ENCODE data around the gene RBM5. TPM values are rescaled to one million over a fixed set of nuclear protein-coding genes. Genes with fewer than 3 reads are reported as not detected.

RBM5 gene
- polyA plus RNA-seq, 3 donors: 250 to 390 (median 367) TPM

- DNase-seq: no peak
Observed at GRCh38 chr3:50135964-50136363, 47.2 kb downstream of the RBM5 start.

DNA sequence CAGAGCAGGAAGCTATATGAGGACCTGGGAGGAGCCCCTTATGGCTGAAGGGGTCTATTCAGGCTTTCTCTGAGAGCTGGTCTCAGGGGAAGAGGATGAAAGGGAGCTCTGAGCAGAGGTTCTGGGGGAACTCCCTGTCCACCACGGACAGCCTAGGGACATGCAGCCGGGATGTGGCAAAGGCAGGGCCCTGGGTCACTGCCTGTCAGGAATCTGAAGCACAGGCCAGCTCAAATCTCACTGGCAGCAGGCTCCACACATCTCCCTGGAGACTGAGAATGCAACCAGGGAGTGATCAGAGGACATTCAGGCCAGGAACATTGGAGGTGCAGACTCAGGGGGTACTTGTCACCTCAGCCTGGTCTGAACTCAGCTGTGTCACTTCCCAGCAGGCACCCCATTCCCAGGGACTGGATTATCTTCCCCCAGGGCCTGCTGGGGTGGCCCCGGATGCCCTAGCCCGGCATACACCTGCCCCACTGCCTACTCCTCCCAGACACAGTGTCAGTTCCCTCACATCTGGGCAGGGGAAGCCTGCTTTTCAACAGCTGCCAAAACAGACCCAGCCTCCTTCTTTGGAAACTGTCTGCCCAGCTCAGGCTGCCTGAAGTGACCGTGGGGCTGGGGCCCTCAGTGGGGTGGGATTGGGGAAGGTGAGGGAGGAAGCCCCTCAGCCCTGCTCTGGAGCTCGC is 48.1 kb downstream of the RBM5 start:
- peak; percentile 80 for DNase-seq

DNA sequence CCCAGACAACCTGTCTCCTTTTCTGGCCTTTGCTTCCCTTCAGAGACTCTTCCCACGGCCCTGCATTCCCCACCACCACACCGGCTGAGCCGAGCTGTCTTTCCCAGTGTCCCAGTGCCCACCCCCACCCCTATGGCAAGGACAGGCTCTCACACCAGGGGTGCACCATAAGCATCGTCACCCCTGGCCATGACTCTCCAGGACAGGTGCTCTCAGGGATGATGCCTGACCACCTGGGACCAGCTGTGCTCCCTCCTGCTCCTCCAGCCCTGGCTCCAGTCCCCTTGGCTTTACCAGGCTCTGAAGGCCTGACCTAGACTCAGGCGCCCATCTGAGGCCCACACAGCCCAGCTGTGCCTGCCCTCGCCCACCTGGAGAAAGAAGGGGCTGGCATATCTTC is 48.8 kb downstream of the RBM5 start:
- DNase-seq: no peak

DNA sequence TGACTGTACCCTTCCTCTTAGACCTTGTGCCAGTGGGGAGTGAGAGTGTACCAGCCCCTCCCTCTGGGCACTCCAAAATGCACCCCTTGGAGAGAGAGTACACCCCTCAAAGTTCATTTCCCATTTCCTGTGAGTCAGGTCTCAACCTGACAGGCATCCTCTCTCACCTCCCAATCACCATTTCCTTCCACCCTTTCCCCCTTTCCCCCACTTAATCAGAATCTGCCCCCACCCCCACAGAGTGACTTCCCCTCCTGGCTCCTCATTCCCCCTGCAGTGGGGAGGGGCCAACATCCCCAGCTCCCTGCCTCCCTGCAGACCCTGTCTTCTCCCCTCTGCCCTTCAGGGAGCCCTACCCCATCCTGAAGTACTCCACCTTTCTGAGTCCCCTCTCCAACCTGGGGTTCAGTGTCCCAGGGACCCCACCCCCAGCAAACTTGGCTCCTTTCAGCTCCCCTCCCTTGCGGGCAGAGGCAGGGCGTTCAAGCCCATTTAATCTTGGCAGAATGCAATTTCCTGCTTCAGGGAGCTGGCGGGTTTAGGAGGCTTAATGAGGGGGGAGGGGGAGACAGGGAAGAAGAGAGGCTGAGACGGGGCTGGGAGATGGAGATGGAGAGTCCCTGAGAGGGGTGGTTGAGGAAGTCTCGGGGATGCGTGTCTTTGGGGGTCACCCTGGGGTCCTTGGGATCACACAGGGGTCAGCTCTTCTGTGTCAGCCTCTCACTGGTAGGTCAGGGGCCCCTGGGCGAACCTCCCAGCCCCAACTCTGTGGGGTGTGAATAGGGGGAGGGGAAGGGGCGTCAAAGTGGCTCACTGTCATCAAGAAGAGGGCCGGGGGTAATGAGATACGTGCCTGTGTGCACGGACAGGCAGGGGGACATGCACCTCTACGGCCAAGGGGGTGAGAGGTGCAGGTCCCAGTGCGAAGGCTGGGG is 49.8 kb downstream of the RBM5 start:
- DNase-seq: peak; percentile 78

- no peak for DNase-seq
Observed at GRCh38 chr3:50139308-50139707, 50.6 kb downstream of the RBM5 start.

DNA sequence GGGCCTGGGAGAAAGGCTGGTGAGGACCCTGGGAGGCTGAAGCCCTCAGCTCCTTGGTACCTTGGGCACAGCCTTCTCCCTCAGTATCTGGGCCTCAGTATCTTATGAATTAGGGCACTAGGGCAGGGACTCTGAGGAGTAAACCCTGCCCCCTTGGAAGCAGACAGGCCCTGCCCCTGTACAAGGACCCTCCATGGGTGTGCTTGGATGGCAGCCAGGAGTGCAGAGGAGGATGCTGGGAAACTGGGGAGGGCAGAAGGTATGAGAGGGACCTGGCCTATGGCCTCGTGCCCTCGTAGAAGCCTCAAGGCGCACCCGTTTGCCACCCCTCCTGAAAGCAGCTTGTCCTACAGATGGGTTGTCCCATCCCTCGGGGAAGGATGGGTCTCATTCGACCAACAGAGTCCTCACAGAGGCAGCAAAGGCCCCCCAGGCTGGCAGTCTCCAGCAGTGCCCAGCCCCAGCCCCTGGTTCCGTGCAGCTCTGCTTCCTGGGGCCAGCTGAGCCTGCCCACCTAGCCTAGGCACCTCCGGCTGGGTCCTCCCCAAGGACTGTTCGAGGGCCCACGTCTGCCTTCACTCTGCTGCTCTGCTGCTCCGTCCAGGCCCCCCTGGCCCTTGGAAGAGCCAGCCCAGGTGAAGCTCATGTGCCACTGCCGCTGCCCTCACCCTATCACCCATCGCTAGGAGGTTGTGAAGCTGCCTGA is 51.2 kb downstream of the RBM5 start:
- DNase-seq: no peak

DNA sequence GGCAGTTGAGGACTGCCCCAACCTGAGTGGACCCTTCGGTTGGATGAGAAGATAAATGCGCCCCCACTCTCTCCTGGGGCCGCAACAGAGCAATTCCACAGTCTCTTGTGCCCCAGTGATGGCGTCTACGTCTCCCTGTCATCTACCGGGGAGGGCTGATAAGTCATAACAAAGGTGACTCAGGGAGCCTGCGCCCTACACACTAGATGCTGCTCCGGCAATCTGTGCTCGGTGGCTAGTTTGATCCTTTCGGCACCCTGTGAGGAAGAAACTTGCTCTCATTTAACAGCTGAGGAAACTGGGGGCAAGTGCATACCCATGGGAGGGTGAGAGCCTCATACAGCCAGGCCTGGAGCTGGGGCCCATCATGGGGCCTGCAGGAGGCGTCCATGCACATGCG is 52.3 kb downstream of the RBM5 start:
- no peak for DNase-seq

- DNase-seq: no peak
Observed at GRCh38 chr3:50146316-50146901, 57.7 kb downstream of the RBM5 start.

DNA sequence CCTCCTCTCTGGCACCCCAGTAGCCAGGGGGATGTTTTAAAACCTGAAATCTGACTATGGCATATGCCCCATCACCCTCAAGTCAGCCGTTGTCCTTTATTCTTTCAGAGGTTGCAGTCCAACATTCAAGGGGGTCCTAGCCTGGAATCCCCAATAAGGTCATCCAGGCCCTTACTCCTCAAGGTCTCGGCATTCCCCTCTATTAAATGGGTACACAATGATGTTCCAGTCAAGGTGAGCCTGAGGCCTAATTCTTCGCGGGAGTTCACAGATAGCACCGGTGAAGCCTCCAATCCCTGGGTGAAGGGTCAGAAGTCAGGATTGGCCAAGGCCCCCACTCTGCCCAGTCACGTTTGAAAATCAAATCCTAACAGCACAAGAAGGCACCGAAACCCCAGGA is 58.3 kb downstream of the RBM5 start:
- no peak for DNase-seq

DNA sequence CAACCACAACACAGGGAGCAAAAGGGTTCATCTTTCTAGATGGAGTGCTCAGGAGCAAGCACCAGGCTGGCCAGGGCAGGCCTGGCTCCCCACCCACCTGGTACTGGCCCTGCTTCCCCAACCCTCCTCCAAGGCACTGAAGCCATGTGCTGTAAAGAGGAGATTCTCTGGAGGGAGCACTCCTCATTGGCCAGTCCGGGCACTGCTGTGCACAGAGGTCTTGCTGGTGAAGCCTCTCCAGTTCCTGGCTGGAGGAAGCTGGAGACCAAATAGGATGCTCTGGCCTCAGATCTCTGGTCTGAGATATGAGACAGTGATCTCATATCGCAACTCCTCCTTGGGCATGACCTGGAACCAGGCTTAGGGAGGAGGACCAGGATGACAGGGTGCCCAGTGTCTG is 58.7 kb downstream of the RBM5 start:
- DNase-seq: no peak

GRCh38 chr3:50147861-50148260 is 59.1 kb downstream of the RBM5 start:
- DNase-seq: no peak

DNA sequence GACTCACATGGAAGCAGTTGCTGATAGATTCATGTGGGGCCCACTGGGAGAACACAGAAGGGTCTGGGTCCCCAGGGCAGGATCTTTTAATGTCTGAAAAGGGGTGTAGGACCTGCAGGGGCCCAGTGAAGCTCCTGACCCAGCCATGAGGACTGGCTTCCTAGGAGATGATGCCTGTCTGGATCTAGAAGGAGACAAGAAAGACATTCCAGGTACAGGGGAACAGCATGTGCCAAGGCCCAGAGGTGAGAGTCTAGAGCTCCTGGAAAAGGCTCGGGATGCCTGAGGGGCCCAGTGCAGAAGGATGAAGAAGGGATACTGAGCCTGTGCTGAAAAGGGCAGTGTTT is 61.7 kb downstream of the RBM5 start:
- no peak for DNase-seq

DNA sequence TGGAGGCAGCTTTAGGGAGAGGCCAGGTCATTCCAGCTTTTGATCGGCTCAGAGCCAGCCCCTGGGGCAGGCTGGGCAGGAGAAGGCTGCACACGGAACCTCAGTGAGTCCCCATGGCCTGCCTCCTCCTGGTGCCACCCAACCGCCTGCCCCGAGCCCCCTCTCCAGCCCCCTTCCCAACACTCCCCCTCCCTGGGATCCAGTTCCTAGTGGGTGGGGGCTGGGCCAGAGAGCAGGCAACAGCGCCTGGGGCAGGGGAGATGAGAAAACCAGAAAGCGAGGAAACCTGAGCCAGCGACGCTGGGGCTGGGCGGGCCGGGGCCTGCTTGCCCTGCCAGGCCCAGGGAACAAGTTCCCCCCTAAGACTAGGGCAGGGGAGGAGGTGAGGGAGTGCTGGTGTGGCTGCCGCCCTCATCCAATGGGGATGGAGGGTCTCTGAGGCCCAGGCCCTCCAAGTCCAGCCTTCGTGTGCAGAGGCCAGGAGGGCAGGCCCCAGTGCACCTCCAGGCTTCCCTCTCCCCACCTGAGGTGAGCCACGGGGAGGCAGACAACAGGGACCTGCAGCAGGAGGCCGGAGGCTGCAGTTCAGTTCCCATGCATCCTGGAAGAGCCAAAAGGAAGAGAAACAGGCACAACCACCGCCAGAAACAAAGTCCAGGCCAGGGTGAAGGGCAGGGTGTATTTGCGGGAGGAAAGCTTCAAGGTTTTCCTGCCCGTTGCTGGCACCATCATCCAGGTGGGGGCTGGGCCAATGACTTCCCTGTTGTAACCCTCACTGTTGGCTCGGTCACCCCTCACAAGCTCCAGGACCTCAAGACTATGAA is 62.4 kb downstream of the RBM5 start:
- peak; percentile 92 for DNase-seq

GRCh38 chr3:50151728-50152127 is 63.0 kb downstream of the RBM5 start:
- DNase-seq: no peak

GRCh38 chr3:50153782-50154475 is 65.2 kb downstream of the RBM5 start:
- no peak for DNase-seq

DNA sequence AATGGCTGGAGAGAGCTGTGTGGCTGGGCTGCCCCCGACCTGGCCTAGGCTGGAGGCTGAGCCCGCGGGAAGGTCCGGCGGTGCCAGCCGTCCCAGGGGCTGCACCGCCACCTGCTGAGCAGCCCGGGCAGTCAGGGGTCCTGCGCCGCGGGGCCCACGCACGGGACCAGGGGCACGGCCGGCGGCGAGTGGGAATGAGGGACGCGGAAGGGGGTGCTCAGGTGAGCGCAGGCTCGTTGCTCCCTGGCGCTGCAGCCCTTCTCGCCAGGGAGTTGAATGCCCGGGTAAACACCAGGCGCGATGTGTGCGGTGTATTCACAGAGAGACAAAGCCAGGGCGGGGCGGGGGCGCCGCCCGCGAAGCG is 65.7 kb downstream of the RBM5 start:
- DNase-seq: no peak

DNA sequence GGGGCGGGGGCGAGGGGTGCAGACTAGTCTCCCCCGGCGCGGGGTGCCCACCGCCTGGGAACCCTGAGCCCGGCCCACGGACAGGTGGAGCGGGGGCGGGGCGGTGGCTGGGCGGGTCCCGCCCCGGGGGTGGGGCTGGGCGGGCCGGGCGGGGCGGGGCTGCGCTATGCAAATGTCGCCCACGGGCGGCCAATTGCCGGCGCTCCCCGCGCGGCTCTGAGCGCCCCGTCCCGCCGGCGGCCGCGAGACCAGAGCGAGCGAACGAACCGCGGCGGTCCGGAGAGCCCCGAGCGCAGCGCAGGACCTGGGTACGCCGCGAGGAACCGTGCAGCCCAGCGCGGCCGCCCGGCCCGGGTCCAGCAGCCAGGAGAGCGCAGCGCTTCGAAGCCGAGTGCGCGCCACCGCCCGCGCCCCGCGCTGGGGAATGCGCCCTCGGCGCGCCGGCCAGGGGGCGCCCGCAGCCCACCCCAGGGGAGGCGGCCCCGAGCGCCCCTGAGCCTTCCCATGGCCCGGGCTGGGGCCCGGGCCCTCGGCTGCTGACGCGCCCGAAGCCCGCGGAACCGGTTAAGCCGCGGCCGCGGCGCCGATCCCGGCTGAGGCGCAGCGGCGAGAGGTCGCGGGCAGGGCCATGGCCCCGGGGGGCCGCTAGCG is 66.2 kb downstream of the RBM5 start, which contains the start of gene SEMA3F:
SEMA3F (plus strand) TSS at position 485 of the 651 bp plus-strand sequence. CDS start 4,299 bp downstream, outside the sequence.
- DNase-seq: peak; percentile 70

- no peak for DNase-seq
Observed at GRCh38 chr3:50155491-50155878, 66.8 kb downstream of the RBM5 start.

DNA sequence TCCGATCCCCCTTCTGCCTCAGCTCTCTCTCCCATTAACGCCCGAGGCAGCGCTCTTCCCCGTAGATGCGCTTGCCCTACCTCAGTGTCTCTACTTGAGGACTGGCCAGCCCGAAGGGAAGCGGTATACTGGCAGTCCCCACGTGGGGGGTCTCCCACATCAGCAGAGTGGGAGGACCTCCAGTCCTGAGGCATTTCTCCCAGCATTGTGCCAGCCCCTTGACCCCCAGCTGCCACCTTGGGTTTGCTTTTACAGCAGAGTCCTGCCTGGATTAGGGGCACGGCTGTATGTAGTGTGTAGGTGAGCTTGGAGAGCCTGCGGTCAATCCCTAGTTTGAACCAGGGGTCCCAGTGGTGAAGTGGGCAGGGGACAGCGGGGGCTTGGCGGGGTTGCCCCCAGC is 67.2 kb downstream of the RBM5 start:
- no peak for DNase-seq
